ENCODE measurements around the gene MDM2.

The MDM2 gene

DNA sequence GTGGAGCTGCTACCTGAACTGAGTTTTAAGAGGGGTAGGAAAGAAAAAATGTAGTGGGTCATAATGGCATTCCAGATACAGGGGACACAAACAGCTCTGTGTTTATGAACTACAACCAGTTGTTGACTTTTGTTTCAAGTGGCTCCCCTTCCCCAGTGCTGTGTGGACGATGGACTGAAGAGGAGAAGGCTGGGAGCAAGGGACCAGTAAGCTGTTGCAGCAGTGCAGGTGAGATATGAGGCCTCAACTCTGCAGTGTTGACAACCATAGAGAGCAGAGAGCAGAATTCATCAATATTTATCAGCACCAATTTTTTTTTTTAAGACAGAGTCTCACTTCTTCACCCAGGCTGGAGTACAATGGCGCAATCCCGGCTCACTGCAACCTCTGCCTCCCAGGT is 46.6 kb downstream of the MDM2 start:
- TF ChIP-seq RARB (CRISPR knock-in tag; IDR thresholded peaks at IDR 0.05) (no peak), TOX (CRISPR knock-in tag; IDR thresholded peaks at IDR 0.05; ENCODE audit: borderline replicate concordance) (no peak), ZFP3 (CRISPR knock-in tag; IDR thresholded peaks at IDR 0.05) (no peak), PPARA (CRISPR knock-in tag; IDR thresholded peaks at IDR 0.05; ENCODE audit: borderline replicate concordance) (no peak), ZFP30 (CRISPR knock-in tag; IDR thresholded peaks at IDR 0.05) (no peak), GLIS3 (CRISPR knock-in tag; IDR thresholded peaks at IDR 0.05) (no peak), ZNF565 (CRISPR knock-in tag; conservative IDR thresholded peaks at IDR 0.05; ENCODE audit: low read depth) (no peak), ISL1 (CRISPR knock-in tag; IDR thresholded peaks at IDR 0.05) (no peak), ZNF70 (CRISPR knock-in tag; IDR thresholded peaks at IDR 0.05) (no peak), OSR1 (CRISPR knock-in tag; IDR thresholded peaks at IDR 0.05) (no peak), ZNF8 (CRISPR knock-in tag; IDR thresholded peaks at IDR 0.05) (no peak), CSDC2 (CRISPR knock-in tag; IDR thresholded peaks at IDR 0.05) (no peak), SNAI2 (CRISPR knock-in tag; IDR thresholded peaks at IDR 0.05) (no peak), ESRRG (CRISPR knock-in tag; IDR thresholded peaks at IDR 0.05) (no peak)
- TF ChIP-seq, protein P1, sequence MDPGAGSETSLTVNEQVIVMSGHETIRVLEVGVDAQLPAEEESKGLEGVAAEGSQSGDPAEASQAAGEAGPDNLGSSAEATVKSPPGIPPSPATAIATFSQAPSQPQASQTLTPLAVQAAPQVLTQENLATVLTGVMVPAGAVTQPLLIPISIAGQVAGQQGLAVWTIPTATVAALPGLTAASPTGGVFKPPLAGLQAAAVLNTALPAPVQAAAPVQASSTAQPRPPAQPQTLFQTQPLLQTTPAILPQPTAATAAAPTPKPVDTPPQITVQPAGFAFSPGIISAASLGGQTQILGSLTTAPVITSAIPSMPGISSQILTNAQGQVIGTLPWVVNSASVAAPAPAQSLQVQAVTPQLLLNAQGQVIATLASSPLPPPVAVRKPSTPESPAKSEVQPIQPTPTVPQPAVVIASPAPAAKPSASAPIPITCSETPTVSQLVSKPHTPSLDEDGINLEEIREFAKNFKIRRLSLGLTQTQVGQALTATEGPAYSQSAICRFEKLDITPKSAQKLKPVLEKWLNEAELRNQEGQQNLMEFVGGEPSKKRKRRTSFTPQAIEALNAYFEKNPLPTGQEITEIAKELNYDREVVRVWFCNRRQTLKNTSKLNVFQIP (CRISPR knock-in tag; IDR thresholded peaks at IDR 0.05; ENCODE audit: borderline replicate concordance, low read depth), result no peak
- TF ChIP-seq, protein P2, sequence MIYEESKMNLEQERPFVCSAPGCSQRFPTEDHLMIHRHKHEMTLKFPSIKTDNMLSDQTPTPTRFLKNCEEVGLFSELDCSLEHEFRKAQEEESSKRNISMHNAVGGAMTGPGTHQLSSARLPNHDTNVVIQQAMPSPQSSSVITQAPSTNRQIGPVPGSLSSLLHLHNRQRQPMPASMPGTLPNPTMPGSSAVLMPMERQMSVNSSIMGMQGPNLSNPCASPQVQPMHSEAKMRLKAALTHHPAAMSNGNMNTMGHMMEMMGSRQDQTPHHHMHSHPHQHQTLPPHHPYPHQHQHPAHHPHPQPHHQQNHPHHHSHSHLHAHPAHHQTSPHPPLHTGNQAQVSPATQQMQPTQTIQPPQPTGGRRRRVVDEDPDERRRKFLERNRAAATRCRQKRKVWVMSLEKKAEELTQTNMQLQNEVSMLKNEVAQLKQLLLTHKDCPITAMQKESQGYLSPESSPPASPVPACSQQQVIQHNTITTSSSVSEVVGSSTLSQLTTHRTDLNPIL (CRISPR knock-in tag; IDR thresholded peaks at IDR 0.05; ENCODE audit: low read depth), result no peak
- TF ChIP-seq, protein P3, sequence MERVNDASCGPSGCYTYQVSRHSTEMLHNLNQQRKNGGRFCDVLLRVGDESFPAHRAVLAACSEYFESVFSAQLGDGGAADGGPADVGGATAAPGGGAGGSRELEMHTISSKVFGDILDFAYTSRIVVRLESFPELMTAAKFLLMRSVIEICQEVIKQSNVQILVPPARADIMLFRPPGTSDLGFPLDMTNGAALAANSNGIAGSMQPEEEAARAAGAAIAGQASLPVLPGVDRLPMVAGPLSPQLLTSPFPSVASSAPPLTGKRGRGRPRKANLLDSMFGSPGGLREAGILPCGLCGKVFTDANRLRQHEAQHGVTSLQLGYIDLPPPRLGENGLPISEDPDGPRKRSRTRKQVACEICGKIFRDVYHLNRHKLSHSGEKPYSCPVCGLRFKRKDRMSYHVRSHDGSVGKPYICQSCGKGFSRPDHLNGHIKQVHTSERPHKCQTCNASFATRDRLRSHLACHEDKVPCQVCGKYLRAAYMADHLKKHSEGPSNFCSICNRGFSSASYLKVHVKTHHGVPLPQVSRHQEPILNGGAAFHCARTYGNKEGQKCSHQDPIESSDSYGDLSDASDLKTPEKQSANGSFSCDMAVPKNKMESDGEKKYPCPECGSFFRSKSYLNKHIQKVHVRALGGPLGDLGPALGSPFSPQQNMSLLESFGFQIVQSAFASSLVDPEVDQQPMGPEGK (CRISPR knock-in tag; IDR thresholded peaks at IDR 0.05; ENCODE audit: borderline replicate concordance), result no peak
- TF ChIP-seq, protein P4, sequence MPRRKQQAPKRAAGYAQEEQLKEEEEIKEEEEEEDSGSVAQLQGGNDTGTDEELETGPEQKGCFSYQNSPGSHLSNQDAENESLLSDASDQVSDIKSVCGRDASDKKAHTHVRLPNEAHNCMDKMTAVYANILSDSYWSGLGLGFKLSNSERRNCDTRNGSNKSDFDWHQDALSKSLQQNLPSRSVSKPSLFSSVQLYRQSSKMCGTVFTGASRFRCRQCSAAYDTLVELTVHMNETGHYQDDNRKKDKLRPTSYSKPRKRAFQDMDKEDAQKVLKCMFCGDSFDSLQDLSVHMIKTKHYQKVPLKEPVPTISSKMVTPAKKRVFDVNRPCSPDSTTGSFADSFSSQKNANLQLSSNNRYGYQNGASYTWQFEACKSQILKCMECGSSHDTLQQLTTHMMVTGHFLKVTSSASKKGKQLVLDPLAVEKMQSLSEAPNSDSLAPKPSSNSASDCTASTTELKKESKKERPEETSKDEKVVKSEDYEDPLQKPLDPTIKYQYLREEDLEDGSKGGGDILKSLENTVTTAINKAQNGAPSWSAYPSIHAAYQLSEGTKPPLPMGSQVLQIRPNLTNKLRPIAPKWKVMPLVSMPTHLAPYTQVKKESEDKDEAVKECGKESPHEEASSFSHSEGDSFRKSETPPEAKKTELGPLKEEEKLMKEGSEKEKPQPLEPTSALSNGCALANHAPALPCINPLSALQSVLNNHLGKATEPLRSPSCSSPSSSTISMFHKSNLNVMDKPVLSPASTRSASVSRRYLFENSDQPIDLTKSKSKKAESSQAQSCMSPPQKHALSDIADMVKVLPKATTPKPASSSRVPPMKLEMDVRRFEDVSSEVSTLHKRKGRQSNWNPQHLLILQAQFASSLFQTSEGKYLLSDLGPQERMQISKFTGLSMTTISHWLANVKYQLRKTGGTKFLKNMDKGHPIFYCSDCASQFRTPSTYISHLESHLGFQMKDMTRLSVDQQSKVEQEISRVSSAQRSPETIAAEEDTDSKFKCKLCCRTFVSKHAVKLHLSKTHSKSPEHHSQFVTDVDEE (CRISPR knock-in tag; IDR thresholded peaks at IDR 0.05), result no peak
- no peak for ATAC-seq

DNA sequence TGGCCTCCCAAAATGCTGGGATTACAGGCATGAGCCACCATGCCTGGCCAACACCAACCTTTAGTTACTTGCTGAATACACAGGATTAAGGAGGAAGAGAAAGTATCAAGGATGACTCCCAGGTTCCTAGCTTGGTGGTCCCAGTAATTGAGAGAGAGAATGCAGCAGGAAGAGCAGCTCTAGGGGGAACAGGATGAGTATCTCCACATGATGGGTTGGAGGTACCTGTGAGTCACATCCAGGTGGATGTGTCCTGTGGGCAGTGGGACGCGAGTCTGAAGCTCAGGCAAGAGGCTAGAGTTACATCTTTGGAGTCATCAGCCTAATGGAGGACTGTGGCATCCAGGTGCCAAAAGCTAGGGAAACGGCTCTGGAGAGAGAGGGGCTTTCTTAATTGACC is 47.1 kb downstream of the MDM2 start:
- no peak for ATAC-seq
- TF ChIP-seq, protein P3 (CRISPR knock-in tag; IDR thresholded peaks at IDR 0.05; ENCODE audit: borderline replicate concordance), result no peak
- TF ChIP-seq GLIS3 (CRISPR knock-in tag; IDR thresholded peaks at IDR 0.05) (no peak), ZNF70 (CRISPR knock-in tag; IDR thresholded peaks at IDR 0.05) (no peak), RARB (CRISPR knock-in tag; IDR thresholded peaks at IDR 0.05) (no peak), BACH2 (CRISPR knock-in tag; IDR thresholded peaks at IDR 0.05; ENCODE audit: borderline replicate concordance) (no peak), TCF4 (CRISPR knock-in tag; IDR thresholded peaks at IDR 0.05; ENCODE audit: borderline replicate concordance) (no peak), ZFP30 (CRISPR knock-in tag; IDR thresholded peaks at IDR 0.05) (no peak), ZNF565 (CRISPR knock-in tag; conservative IDR thresholded peaks at IDR 0.05; ENCODE audit: low read depth) (no peak), CSDC2 (CRISPR knock-in tag; IDR thresholded peaks at IDR 0.05) (no peak), OSR1 (CRISPR knock-in tag; IDR thresholded peaks at IDR 0.05) (no peak), TOX (CRISPR knock-in tag; IDR thresholded peaks at IDR 0.05; ENCODE audit: borderline replicate concordance) (no peak), ARNTL (CRISPR knock-in tag; IDR thresholded peaks at IDR 0.05; ENCODE audit: borderline replicate concordance, low read depth) (no peak), ISL1 (CRISPR knock-in tag; IDR thresholded peaks at IDR 0.05) (no peak), SNAI2 (CRISPR knock-in tag; IDR thresholded peaks at IDR 0.05) (no peak)
- TF ChIP-seq, protein P5, sequence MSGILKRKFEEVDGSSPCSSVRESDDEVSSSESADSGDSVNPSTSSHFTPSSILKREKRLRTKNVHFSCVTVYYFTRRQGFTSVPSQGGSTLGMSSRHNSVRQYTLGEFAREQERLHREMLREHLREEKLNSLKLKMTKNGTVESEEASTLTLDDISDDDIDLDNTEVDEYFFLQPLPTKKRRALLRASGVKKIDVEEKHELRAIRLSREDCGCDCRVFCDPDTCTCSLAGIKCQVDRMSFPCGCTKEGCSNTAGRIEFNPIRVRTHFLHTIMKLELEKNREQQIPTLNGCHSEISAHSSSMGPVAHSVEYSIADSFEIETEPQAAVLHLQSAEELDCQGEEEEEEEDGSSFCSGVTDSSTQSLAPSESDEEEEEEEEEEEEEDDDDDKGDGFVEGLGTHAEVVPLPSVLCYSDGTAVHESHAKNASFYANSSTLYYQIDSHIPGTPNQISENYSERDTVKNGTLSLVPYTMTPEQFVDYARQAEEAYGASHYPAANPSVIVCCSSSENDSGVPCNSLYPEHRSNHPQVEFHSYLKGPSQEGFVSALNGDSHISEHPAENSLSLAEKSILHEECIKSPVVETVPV (CRISPR knock-in tag; IDR thresholded peaks at IDR 0.05), result no peak
- TF ChIP-seq, protein P2 (CRISPR knock-in tag; IDR thresholded peaks at IDR 0.05; ENCODE audit: low read depth), result no peak
- TF ChIP-seq, protein P4 (CRISPR knock-in tag; IDR thresholded peaks at IDR 0.05), result no peak
